Pancreas (tissue), 10 donors: ENCODE data around the gene MRC1. TPM values are rescaled to one million over a fixed set of nuclear protein-coding genes. Genes with fewer than 3 reads are reported as not detected.

Experiments used
- ATAC-seq, 4 donors: fragments of 200-7000 bp; cut with Tn5 transposase; one replicate each; pipeline versions ENCODE4 v1.8.0 to v1.9.1; 2020; ENCODE audit warnings: mild to moderate bottlenecking in 4 of 4, moderate library complexity in 4 of 4
- DNase-seq, 6 donors: peaks; one replicate each; pipeline ENCODE4 v3.0.0-alpha.2; 2020
- FAIRE-seq: peaks from 2 replicates; lab custom pipeline; 2012; peaks lifted over from hg19 to GRCh38; lab: Jason Lieb, UNC
- H3K27ac ChIP-seq, 4 donors: fragments of 200-600 bp; sonication (generic); 1 replicate in 3 of 4; 2 replicates in 1 of 4; pipeline versions ENCODE4 v1.5.0 to v1.8.0; 2020
- H3K27me3 ChIP-seq, 4 donors: fragments of 200-600 bp; one replicate each; pipeline ENCODE4 v1.8.0; 2021
- H3K36me3 ChIP-seq, 3 donors: fragments of 200-600 bp; sonication (generic) in 1 of 3; one replicate each; pipeline versions ENCODE4 v1.5.0 to v1.8.0; 2020 to 2021
- H3K4me1 ChIP-seq, 3 donors: fragments of 200-600 bp; one replicate each; pipeline ENCODE4 v1.8.0; 2021
- H3K4me3 ChIP-seq, 4 donors: fragments of 200-600 bp; sonication (generic) in 2 of 4; one replicate each; pipeline versions ENCODE4 v1.5.0 to v1.8.0; 2020 to 2021
- H3K9me3 ChIP-seq, 4 donors: fragments of 200-600 bp; one replicate each; pipeline ENCODE4 v1.8.0; 2021
- WGBS, 2 donors: extraction: QIAGEN DNeasy Blood & Tissue Kit; methylation state at CpG; one replicate each; pipeline ENCODE4 v1.1.7; 2013; 5-methylcytosine and 5-hydroxymethylcytosine counted together
- intact Hi-C, 3 donors: fragments of 100-400 bp; cut with DNase I; formaldehyde crosslinking; loops; one replicate each; pipeline versions ENCODE4 v1.11.1 to v1.14.2; 2022
- polyA plus RNA-seq, 2 donors: library from polyadenylated mRNA; stranded (reverse); fragments of 200-250 nt; gene quantifications; one replicate each; pipeline ENCODE4 v1.2.3, GENCODE V29; 2013
- total RNA-seq, 6 donors: library from RNA; stranded (reverse); fragmentation: NEBNext Ultra II Directional in 4 of 6; extraction: Animal tissue kit (Norgen Biotek cat#: 25700) in 4 of 6; gene quantifications; one replicate each; pipeline versions ENCODE4 v1.2.1 to v1.2.4, GENCODE V29; 2021 to 2023
- TF ChIP-seq, protein P1 (sequence below), 4 donors: fragments of 200-600 bp; sonication (generic) in 3 of 4; IDR thresholded peaks; one replicate each; pipeline versions ENCODE4 v1.5.0 to v1.8.0; 2021; ENCODE audit warnings: antibody characterized with exemption in 4 of 4
- donor health status: healthy with polysubstance abuse.
- donor health status: DM: no; HTN: no; CAD: no; lungs with moderate emphysema.
- donor health status: DM: no; HTN: no; CAD: no.
- donor health status: control.
- donor health status: control.
- donor health status: Bipolar disorder and iron deficiency.
- donor health status: DM: yes; HTN: yes; CAD: no.
- donor health status: DM: no; HTN: no; CAD: no.
- donor health status: DM: no; HTN: no; CAD: no.
- donor health status: DM: yes; HTN: yes; CAD: no.

The MRC1 gene
- total and polyA plus RNA-seq, 8 donors, result 1.2 to 23.6 (median 3.1) TPM

DNA sequence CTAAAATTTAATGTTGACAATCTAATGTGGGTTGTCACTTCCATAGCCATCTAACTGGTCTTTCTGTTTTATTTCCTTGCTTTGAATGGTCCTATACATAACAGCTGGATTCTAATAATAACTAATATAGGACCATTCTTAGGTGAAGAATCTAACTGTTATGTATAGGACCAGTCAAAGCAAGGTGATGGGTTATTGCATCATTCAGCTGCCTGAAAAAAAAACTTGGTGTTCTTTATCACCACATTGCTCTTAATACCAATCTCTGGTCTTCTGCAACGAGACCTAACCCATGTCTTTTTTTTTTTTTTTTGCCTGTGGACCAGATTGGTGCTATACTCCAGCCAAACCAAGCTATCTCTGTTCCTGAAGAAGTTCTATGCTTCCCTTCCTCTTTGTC, 96.9 kb downstream of the MRC1 start:
- FAIRE-seq (no peak), DNase-seq (no peak), ATAC-seq (no peak)
- H3K4me1 ChIP-seq, result no peaks in the 10 kb centered on the region
- H3K9me3 ChIP-seq, result no peaks in the 10 kb centered on the region
- no peak overlapping the region for H3K27ac ChIP-seq
- H3K4me3 ChIP-seq, result no peak overlapping the region
- no peaks in the 10 kb centered on the region for H3K36me3 ChIP-seq
- H3K27me3 ChIP-seq, result peaks cover 0 to 5% (median 1%) of the 10 kb centered on the region in 4 donors
- TF ChIP-seq, protein P1, sequence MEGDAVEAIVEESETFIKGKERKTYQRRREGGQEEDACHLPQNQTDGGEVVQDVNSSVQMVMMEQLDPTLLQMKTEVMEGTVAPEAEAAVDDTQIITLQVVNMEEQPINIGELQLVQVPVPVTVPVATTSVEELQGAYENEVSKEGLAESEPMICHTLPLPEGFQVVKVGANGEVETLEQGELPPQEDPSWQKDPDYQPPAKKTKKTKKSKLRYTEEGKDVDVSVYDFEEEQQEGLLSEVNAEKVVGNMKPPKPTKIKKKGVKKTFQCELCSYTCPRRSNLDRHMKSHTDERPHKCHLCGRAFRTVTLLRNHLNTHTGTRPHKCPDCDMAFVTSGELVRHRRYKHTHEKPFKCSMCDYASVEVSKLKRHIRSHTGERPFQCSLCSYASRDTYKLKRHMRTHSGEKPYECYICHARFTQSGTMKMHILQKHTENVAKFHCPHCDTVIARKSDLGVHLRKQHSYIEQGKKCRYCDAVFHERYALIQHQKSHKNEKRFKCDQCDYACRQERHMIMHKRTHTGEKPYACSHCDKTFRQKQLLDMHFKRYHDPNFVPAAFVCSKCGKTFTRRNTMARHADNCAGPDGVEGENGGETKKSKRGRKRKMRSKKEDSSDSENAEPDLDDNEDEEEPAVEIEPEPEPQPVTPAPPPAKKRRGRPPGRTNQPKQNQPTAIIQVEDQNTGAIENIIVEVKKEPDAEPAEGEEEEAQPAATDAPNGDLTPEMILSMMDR (IDR thresholded peaks at IDR 0.05), result no peak
- WGBS, 2 donors, result 67 to 74% methylated on average over 1 of the region's 1 CpG
- intact Hi-C loops, result loop anchor here in 1 of 3 donors (10.0 kb wide), 1 partner anchor 319 kb away; no protein-coding TSS in a partner anchor

DNA sequence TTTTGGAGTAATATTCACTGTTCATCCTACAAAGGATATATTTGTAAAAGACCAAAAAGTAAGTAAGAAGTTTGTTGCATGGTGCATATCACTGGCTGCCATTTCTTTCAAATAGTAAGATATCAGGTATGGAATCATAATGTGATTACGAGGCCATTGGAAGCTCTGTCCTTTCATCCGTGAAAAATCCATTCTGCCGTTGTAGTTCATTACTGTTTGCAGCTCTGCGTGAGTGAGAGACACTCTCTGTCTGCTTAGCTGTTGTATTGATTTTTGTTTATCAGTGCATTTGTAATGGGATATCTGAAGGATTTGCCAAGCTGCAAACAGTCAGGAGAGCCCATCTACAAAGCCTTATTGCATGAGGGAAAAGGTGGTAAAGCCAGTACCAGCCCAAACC, 98.5 kb downstream of the MRC1 start:
- H3K27ac ChIP-seq, result no peak overlapping the region
- intact Hi-C loops, result loop anchor here in 1 of 3 donors (10.0 kb wide), 1 partner anchor 317 kb away; no protein-coding TSS in a partner anchor
- H3K36me3 ChIP-seq, result no peaks in the 10 kb centered on the region
- H3K4me1 ChIP-seq, result no peaks in the 10 kb centered on the region
- ATAC-seq, result no peak
- peaks cover 0 to 5% (median 1%) of the 10 kb centered on the region in 4 donors for H3K27me3 ChIP-seq
- no peak for FAIRE-seq
- H3K4me3 ChIP-seq, result no peak overlapping the region
- TF ChIP-seq, protein P1 (IDR thresholded peaks at IDR 0.05), result no peak
- 14 to 21% methylated on average over 4 of the region's 4 CpGs for WGBS, 2 donors
- no peaks in the 10 kb centered on the region for H3K9me3 ChIP-seq
- DNase-seq, result no peak

DNA sequence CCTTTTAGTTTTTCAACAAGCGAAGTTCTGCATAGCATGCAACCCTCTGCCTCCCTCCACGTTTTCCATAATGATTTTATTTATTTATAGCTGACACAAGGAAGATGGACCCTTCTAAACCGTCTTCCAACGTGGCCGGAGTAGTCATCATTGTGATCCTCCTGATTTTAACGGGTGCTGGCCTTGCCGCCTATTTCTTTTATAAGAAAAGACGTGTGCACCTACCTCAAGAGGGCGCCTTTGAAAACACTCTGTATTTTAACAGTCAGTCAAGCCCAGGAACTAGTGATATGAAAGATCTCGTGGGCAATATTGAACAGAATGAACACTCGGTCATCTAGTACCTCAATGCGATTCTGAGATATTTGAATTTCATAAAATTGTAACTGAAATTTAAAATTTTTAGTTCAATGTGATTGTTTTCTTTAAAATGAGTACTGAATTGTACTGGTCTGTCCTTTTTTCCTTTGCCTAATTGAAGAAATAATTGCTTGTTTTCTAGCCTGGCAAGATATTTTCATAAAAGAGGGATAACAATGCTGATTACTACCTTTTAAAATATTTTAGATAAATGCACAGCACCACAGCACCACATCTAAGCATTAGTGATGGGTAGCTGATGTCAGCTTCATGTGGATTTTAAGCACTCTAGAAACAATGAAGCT, 101.1 kb downstream of the MRC1 start:
- FAIRE-seq, result peak; percentile 96
- intact Hi-C loops, result no loop called here
- peak in 3 of 6 donors; percentile 10 to 42 (median 41) for DNase-seq

DNA sequence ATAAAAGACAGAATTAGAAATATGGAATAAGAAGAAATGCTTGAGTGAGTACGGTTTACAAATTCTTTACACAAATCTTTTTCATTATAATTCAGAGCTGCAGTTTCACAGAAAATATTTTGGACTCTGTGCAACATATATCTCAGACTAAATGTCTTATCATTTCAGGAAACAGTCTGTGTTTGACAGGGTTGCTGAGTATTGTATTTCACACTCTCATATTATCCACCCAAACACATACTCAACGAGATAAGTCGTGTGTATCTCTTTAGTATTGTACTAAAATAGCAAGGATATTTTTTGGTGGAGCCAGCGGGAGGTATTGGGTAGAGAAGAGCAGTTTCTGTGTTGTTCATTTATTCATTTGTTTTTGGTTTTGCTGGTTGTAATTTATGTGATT, 103.6 kb downstream of the MRC1 start:
- WGBS, 2 donors, result 23 to 25% methylated on average over 4 of the region's 4 CpGs
- no peak for DNase-seq
- Histone ChIP-seq H3K4me3 (no peak overlapping the region), H3K27ac (no peak overlapping the region), H3K4me1 (no peaks in the 10 kb centered on the region), H3K9me3 (no peaks in the 10 kb centered on the region), H3K36me3 (no peaks in the 10 kb centered on the region), H3K27me3 (peaks cover 0 to 3% (median 0%) of the 10 kb centered on the region in 4 donors)
- intact Hi-C loops, result no loop called here
- ATAC-seq, result no peak
- TF ChIP-seq, protein P1 (IDR thresholded peaks at IDR 0.05), result no peak
- no peak for FAIRE-seq

More for the DNA sequence above, 101.1 kb downstream of the MRC1 start:
- ATAC-seq, result peak; percentile 53 to 84 (median 76)
- 15 to 20% methylated on average over 12 of the region's 12 CpGs for WGBS, 2 donors
- H3K9me3 ChIP-seq, result no peaks in the 10 kb centered on the region
- H3K4me1 ChIP-seq, result no peaks in the 10 kb centered on the region
- H3K4me3 ChIP-seq, result no peak overlapping the region
- H3K27ac ChIP-seq, result no peak overlapping the region
- H3K36me3 ChIP-seq, result no peaks in the 10 kb centered on the region
- peaks cover 0 to 5% (median 1%) of the 10 kb centered on the region in 4 donors for H3K27me3 ChIP-seq
- TF ChIP-seq, protein P1 (IDR thresholded peaks at IDR 0.05), result peak in 3 of 4 donors; percentile 27 to 38 (median 34)

DNA sequence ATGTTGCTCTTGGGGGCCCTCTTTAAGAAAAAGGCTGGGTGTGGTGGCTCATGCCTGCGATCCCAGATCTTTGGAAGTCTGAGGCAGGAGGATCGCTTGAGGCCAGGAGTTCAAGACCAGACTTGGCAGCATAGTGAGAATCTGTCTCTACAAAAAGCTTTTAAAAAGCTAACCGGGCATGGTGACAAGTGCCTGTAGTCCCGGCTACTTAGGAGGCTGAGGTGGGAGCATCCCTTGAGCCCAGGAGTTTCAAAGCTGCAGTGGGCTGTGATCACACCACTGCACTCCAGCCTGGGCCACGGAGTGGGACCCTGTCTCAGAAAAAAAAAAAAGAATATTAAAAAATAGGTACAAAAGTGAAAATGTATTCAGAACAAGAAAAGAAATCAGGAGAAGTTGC, 104.5 kb downstream of the MRC1 start:
- ATAC-seq, result no peak
- TF ChIP-seq, protein P1 (IDR thresholded peaks at IDR 0.05), result no peak
- no peaks in the 10 kb centered on the region for H3K4me1 ChIP-seq
- H3K9me3 ChIP-seq, result no peaks in the 10 kb centered on the region
- WGBS, 2 donors, result 87 to 91% methylated on average over 5 of the region's 5 CpGs
- intact Hi-C loops, result no loop called here
- H3K27me3 ChIP-seq, result peaks cover 0 to 2% (median 0%) of the 10 kb centered on the region in 4 donors
- no peak for DNase-seq
- FAIRE-seq, result no peak
- H3K27ac ChIP-seq, result no peak overlapping the region
- no peak overlapping the region for H3K4me3 ChIP-seq
- H3K36me3 ChIP-seq, result no peaks in the 10 kb centered on the region
